ENCODE results near the gene ZNF841. TPM values are rescaled to one million over a fixed set of nuclear protein-coding genes. Genes with fewer than 3 reads are reported as not detected.
A peak's percentile ranks its signal among the peaks of the same experiment; 100 is the strongest.

The ZNF841 gene
- total and polyA plus RNA-seq, 9 of the 15 experiments (the other 6 are each of a cell fraction or from before 2014, with no cell fraction given) = 3.1 to 17.1 (median 11.0) TPM

DNA sequence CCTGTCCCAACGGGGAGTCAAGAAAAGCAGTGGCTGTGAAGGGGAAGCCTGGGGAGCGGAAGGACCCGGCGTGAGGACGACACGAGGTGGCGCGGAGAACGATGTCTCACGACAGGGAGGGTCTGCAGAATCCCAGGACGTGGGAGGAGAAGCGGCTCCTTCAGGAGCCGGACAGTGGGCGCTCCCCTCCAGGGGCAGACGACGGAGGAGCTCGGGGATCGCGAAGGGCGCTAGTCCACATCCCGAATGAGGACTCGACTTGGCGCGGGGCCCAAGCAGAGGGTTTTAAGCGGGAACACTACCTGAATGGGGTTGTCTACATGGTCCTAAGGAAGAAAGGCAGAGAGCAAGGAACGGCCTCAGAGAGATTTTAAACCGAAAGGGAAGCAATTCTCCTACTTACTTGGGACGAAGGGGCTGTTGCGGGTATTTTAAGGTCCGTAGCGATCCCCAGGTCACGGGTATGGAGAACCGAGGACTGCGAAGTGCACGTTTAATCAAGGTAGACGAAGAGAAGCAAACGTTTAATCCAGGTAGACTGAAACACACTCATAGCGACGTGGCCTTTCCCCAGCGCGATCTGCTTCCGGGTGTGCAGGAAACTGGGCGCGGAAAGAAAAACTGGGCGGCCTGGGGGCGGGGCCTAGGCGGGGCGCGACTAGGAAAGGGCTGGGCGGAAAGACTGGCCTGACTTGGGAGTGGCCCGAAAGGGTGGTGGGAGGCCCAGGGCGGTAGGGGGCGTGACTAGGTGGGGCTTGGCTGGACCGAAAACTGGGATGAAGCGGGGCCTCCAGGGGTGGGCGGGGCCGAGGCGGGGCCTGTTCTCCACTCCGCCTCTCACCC is at the start of gene ZNF841 (continued):
- TF ChIP-seq, protein P1, sequence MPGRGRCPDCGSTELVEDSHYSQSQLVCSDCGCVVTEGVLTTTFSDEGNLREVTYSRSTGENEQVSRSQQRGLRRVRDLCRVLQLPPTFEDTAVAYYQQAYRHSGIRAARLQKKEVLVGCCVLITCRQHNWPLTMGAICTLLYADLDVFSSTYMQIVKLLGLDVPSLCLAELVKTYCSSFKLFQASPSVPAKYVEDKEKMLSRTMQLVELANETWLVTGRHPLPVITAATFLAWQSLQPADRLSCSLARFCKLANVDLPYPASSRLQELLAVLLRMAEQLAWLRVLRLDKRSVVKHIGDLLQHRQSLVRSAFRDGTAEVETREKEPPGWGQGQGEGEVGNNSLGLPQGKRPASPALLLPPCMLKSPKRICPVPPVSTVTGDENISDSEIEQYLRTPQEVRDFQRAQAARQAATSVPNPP (IDR thresholded peaks at IDR 0.05; ENCODE audit: borderline replicate concordance, insufficient read depth, insufficient read length) = no peak
- TF ChIP-seq ZNF263 (CRISPR knock-in tag; IDR thresholded peaks at IDR 0.05; ENCODE audit: borderline replicate concordance) = 0 out of 2 replicates have a peak, but pooled peaks have one; percentile 36
- no peak for TF ChIP-seq CBFA2T3 (IDR thresholded peaks at IDR 0.05)
- no peak for TF ChIP-seq SMARCA4 (IDR thresholded peaks at IDR 0.05)
- no peak for TF ChIP-seq CEBPB (tag; IDR thresholded peaks at IDR 0.05)
- no peak for TF ChIP-seq CBX5 (IDR thresholded peaks at IDR 0.05; ENCODE audit: borderline replicate concordance, low read depth)
- TF ChIP-seq NR2C1 (IDR thresholded peaks at IDR 0.05) = peak; percentile 96
- peak; percentile 96 for TF ChIP-seq NR2C1 (tag; IDR thresholded peaks at IDR 0.05)
- no peak for TF ChIP-seq ZNF551 (CRISPR knock-in tag; IDR thresholded peaks at IDR 0.05)
- no peak for TF ChIP-seq MAFK (IDR thresholded peaks at IDR 0.05; ENCODE audit: low read length)
- no peak for TF ChIP-seq RUNX1 (IDR thresholded peaks at IDR 0.05; ENCODE audit: low read depth)
- TF ChIP-seq SNRNP70 (optimal IDR thresholded peaks at IDR 0.05; ENCODE audit: low read depth, low read length) = no peak
- TF ChIP-seq CHD2 (IDR thresholded peaks at IDR 0.05; ENCODE audit: low read depth, low read length) = no peak
- TF ChIP-seq, protein P2, sequence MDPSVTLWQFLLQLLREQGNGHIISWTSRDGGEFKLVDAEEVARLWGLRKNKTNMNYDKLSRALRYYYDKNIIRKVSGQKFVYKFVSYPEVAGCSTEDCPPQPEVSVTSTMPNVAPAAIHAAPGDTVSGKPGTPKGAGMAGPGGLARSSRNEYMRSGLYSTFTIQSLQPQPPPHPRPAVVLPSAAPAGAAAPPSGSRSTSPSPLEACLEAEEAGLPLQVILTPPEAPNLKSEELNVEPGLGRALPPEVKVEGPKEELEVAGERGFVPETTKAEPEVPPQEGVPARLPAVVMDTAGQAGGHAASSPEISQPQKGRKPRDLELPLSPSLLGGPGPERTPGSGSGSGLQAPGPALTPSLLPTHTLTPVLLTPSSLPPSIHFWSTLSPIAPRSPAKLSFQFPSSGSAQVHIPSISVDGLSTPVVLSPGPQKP (CRISPR knock-in tag; IDR thresholded peaks at IDR 0.05) = no peak
- TF ChIP-seq, protein P3, sequence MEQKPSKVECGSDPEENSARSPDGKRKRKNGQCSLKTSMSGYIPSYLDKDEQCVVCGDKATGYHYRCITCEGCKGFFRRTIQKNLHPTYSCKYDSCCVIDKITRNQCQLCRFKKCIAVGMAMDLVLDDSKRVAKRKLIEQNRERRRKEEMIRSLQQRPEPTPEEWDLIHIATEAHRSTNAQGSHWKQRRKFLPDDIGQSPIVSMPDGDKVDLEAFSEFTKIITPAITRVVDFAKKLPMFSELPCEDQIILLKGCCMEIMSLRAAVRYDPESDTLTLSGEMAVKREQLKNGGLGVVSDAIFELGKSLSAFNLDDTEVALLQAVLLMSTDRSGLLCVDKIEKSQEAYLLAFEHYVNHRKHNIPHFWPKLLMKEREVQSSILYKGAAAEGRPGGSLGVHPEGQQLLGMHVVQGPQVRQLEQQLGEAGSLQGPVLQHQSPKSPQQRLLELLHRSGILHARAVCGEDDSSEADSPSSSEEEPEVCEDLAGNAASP (IDR thresholded peaks at IDR 0.05) = no peak
- TF ChIP-seq SMARCE1 (IDR thresholded peaks at IDR 0.05) = no peak
- no peak for TF ChIP-seq BCOR (IDR thresholded peaks at IDR 0.05)
- TF ChIP-seq NR3C1 (CRISPR knock-in tag; IDR thresholded peaks at IDR 0.05) = no peak
- TF ChIP-seq ZNF780A (CRISPR knock-in tag; IDR thresholded peaks at IDR 0.05) = no peak
- TF ChIP-seq, protein P4, sequence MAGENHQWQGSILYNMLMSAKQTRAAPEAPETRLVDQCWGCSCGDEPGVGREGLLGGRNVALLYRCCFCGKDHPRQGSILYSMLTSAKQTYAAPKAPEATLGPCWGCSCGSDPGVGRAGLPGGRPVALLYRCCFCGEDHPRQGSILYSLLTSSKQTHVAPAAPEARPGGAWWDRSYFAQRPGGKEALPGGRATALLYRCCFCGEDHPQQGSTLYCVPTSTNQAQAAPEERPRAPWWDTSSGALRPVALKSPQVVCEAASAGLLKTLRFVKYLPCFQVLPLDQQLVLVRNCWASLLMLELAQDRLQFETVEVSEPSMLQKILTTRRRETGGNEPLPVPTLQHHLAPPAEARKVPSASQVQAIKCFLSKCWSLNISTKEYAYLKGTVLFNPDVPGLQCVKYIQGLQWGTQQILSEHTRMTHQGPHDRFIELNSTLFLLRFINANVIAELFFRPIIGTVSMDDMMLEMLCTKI (IDR thresholded peaks at IDR 0.05; ENCODE audit: partially characterized antibody) = no peak
- TF ChIP-seq THRAP3 (IDR thresholded peaks at IDR 0.05; ENCODE audit: borderline replicate concordance) = no peak
- TF ChIP-seq NR1H2 (CRISPR knock-in tag; IDR thresholded peaks at IDR 0.05) = no peak
- TF ChIP-seq MTA3 (IDR thresholded peaks at IDR 0.05; ENCODE audit: borderline replicate concordance) = 0 out of 2 replicates have a peak, but pooled peaks have one; percentile 20
- TF ChIP-seq TAF7 (tag; IDR thresholded peaks at IDR 0.05) = peak; percentile 45; the same call in 1 of the 2 replicates
